HG03442 (cell line): Measurements from ENCODE around the gene OOSP4B.
"Not testable (repeated sequence)": the region's sequence is repeated elsewhere in the genome, so short reads cannot be mapped to it uniquely, and the experiment has no call there.

Experiments used
- ATAC-seq: cut with Tn5 transposase; IDR thresholded peaks from one replicate; pipeline ENCODE4 v1.9.1; 2021; ENCODE audit warnings: mild to moderate bottlenecking, moderate library complexity; ENCODE audit not compliant: unreplicated experiment

The OOSP4B gene

DNA sequence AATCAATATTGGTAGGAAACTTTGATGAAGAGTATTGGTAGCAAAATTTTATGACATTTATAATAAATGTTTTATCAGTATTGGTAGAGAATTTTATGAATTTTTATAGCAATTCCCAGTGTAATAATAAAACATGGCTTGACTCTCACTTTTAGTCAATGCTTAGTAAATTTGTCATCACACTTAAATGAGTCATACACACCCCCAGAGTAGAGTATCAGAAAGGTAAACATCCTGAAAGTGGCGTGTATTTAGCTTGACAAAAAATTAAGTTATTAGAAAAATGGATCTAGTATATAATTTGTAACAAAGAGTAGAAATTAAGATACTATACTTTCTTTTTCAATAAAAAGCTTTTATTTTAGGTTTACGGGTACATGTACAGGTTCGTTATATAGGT lies 42.1 kb downstream of the OOSP4B start:
- ATAC-seq, result no peak

DNA sequence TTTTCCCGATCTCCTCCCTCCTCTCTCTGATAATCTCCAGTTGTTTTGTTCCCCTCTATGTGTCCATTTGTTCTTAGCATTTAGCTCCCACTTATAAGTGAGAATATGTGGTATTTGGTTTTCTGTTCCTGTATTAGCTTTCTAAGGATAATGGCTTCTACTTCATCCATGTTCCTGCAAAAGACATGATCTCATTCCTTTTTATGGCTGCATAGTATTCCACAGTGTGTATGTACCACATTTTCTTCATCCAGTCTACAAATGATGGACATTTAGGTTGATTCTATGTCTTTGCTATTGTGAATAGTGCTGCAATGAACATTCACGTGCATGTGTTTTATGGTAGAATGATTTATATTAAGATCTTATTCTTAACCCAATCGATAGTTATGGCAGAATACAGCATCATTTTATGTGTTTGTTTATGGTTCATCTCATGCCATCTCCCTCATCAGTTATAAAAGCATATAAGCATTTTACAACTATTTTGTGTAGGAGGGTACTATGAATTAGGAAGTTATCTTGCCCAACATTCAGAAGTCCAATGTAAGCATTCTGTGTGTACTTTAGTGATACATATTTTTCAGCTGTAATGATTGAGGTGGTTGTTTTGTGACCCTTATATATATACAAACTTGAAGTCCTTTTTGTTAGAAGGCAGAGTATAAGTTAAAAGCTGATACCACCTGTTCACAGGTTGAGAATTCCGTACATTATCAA lies 42.7 kb downstream of the OOSP4B start:
- no peak for ATAC-seq

DNA sequence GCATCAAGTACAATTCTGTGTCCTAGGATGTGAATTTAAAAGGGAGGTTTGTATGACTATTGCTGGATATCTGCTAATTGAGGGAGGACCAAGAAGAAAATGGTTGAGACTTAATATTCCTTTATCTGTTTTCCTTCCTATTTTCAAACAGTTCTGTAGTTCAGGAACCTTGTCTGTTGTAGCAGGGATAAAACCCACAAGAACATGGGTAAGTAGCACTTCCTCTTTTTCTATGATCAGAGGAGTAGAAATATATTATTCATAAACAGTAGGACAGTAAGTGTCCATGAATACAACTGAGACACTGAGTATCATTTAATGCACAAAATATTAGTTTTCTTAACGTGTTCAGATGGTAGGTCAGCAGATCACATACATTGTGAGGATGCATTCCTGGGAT lies 47.1 kb downstream of the OOSP4B start:
- ATAC-seq, result no peak

DNA sequence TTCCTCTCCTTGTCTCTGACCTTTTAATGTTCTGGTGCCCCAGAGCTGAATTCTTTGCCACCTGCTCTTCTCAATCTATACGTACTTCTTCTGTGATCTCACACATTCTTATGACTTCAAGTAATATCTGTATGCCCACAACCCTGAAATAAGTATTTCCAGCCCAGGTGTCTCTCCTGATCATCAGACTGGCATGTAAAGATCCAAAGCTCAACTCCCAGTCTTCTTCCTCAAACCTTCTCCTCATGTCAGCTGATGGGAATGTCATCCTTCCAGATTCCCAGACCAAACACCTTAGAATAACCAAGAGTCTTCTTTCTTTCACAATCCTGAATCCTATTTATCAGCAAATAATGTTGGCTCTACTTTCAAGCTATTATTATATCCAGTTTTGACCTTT lies 48.8 kb downstream of the OOSP4B start:
- ATAC-seq, result no peak

DNA sequence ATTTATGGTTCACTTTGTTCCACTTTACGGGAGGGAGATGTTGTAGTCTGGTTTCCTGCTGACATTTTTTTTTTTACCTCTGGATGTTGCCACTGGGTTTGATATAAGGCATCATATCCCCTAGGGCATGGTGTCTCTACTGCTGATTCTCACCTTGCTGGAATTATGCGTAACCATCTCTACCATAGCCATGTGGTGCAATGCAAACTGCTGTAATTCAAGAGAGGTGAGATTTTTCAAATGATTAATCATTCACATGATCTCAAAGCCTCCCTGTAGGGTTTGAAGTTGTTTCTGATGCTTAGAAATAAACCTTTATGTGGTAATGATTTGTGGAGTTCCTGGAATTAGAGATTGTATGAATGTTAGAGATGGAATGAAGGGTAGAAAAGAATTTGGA lies 52.5 kb downstream of the OOSP4B start:
- ATAC-seq, result no peak

DNA sequence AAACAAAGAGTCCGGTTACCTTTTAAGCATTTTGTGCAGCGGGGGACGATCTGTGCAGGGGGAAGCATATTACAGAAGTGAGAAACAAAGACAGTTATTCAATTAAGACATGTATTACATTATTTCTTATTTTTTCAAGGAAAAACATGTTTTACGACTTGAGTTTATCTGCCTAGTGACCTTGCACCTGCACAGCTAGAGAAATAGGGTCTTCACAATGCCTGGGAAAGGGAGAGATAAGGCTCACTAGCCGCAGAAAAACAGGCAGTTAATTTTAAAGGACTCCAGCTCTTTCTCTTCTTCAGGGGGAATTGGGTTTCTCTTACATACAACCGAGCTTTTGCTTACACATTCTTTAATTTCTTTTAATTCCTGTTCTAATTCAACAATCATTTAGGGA lies 54.7 kb downstream of the OOSP4B start:
- ATAC-seq, result not testable (repeated sequence)

DNA sequence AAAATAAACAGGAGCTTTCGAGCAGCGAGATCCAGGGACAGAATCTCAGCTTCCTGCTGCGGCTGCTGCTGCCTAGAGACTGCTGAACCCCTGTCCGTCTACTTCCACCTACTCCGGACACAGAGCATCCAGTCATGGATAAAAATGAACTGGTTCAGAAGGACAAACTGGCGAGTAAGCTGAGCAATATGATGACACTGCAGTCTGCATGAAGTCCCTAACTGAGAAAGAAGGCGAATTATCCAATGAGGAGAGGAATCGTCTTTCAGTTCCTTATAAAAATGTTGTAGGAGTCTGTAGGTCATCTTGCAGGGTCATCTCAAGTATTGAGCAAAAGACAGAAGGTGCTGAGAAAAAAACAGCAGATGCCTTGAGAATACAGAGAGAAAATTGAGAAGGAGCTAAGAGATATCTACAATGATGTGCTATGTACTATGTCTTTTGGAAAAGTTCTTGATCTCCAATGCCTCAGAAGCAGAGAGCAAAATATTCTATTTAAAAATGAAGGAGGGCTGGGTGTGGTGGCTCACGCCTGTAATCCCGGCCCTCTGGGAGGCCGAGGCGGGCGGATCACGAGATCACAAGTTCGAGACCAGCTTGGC lies 60.3 kb downstream of the OOSP4B start:
- no peak for ATAC-seq

DNA sequence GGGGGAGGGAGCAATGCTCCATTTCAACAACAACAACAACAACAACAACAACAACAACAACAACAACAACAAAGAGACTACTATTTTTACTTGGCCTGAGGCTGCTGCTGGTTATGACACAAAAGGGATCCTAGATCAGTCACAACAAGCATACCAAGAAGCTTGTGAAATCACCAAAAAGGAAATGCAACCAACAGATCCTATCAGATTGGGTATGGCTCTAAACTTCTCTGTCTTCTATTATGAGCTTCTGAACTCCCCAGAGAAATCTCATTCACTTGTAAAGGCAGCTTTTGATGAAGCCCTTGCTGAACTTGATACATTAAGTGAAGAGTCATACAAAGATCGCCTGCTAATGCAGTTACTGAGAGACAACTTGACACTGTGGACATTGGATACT lies 61.0 kb downstream of the OOSP4B start:
- ATAC-seq, result no peak

DNA sequence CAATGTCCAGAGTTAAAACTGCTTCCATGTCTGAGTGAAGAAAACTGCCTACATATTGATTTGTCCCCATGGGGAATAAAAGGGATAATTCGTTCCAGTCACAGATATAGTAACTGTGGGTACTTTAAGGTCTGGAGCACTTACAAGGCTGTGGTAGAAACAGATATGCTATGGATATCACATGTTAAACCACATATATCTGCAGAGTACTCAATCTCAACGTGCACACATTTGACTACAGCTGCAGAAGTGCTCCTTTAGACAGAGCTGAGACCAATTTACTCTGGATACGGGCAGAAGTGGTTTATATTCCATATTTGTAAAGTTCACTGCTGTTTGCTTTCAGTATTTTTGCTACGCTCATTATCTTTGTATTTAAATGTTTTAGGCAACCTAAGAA lies 61.8 kb downstream of the OOSP4B start:
- ATAC-seq, result no peak

DNA sequence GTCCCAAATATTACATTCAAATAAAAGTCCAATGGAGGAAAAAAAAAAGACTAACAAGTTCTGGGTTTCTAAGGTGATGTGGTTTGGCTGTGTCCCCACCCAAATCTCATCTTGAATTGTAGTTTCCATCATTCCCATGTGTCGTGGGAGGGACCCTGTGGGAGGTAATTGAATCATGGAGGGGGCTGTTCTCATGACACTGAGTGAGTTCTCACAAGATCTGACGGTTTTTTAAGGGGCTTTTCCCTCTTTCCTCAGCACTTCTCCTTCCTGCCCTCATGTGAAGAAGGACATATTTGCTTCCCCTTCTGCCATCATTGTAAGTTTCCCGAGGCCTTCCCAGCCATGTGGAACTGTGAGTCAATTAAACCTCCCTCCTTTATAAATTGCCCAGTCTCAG lies 63.6 kb downstream of the OOSP4B start:
- no peak for ATAC-seq
